Muscle of back (tissue), 13 donors: Measurements from ENCODE around the gene MMP14. TPM values are rescaled to one million over a fixed set of nuclear protein-coding genes. Genes with fewer than 3 reads are reported as not detected.
A peak's percentile ranks its signal among the peaks of the same experiment; 100 is the strongest.
"Not testable (repeated sequence)": the region's sequence is repeated elsewhere in the genome, so short reads cannot be mapped to it uniquely, and the experiment has no call there.

Experiments
- DNase-seq, 3 donors: peaks; one replicate each; pipeline versions ENCODE4 v3.0.0 to v3.0.0-alpha.2; 2013
- long read RNA-seq, 9 donors: transcript quantifications; one replicate each; lab custom pipeline, GENCODE V29; 2026
- polyA plus RNA-seq, 10 donors: library from polyadenylated mRNA; unstranded; fragments of 120-200 nt; gene quantifications; one replicate each; pipeline ENCODE4 v1.2.1, GENCODE V29; 2013; ENCODE audit not compliant: insufficient read length in 10 of 10

The MMP14 gene
- 100 to 1,000 TPM; 138 to 238 (median 186) TPM for polyA plus RNA-seq
- long read RNA-seq, donor 1, transcript MMP14-202 (2 exons, 560 nt) = major isoform, 18 of 33 reads
- long read RNA-seq, donor 1, transcript MMP14-201 (10 exons, 3,732 nt) = minor isoform, 10 of 33 reads
- long read RNA-seq, donor 1, partial matches to known transcripts = 0 of 33 reads
- long read RNA-seq, donor 1, other reads (novel, unspliced or antisense) = 5 of 33 reads
- long read RNA-seq, donor 2, transcript MMP14-202 (2 exons, 560 nt) = minor isoform, 10 of 33 reads
- long read RNA-seq, donor 2, transcript MMP14-201 (10 exons, 3,732 nt) = major isoform, 15 of 33 reads
- long read RNA-seq, donor 2, partial matches to known transcripts = 0 of 33 reads
- long read RNA-seq, donor 2, other reads (novel, unspliced or antisense) = 8 of 33 reads
- long read RNA-seq, donor 3 = 0 reads
- long read RNA-seq, donor 4, transcript MMP14-202 (2 exons, 560 nt) = minor isoform, 8 of 32 reads
- long read RNA-seq, donor 4, transcript MMP14-201 (10 exons, 3,732 nt) = major isoform, 13 of 32 reads
- long read RNA-seq, donor 4, partial matches to known transcripts = 11 of 32 reads
- long read RNA-seq, donor 4, other reads (novel, unspliced or antisense) = 0 of 32 reads
- long read RNA-seq, donor 5, transcript MMP14-202 (2 exons, 560 nt) = major isoform, 25 of 40 reads
- long read RNA-seq, donor 5, transcript MMP14-201 (10 exons, 3,732 nt) = minor isoform, 9 of 40 reads
- long read RNA-seq, donor 5, partial matches to known transcripts = 6 of 40 reads
- long read RNA-seq, donor 5, other reads (novel, unspliced or antisense) = 0 of 40 reads
- long read RNA-seq, donor 6, transcript MMP14-202 (2 exons, 560 nt) = minor isoform, 12 of 51 reads
- long read RNA-seq, donor 6, transcript MMP14-201 (10 exons, 3,732 nt) = major isoform, 21 of 51 reads
- long read RNA-seq, donor 6, partial matches to known transcripts = 10 of 51 reads
- long read RNA-seq, donor 6, other reads (novel, unspliced or antisense) = 8 of 51 reads
- long read RNA-seq, donor 7, transcript MMP14-202 (2 exons, 560 nt) = minor isoform, 9 of 28 reads
- long read RNA-seq, donor 7, transcript MMP14-201 (10 exons, 3,732 nt) = major isoform, 14 of 28 reads
- long read RNA-seq, donor 7, partial matches to known transcripts = 0 of 28 reads
- long read RNA-seq, donor 7, other reads (novel, unspliced or antisense) = 5 of 28 reads
- long read RNA-seq, donor 8, transcript MMP14-202 (2 exons, 560 nt) = major isoform, 15 of 26 reads
- long read RNA-seq, donor 8, partial matches to known transcripts = 10 of 26 reads
- long read RNA-seq, donor 8, other reads (novel, unspliced or antisense) = 0 of 26 reads
- long read RNA-seq, donor 9, transcript MMP14-202 (2 exons, 560 nt) = major isoform, 5 of 8 reads
- long read RNA-seq, donor 9, partial matches to known transcripts = 0 of 8 reads
- long read RNA-seq, donor 9, other reads (novel, unspliced or antisense) = 0 of 8 reads

- DNase-seq = peak; percentile 90 to 95 (median 90)
Observed at GRCh38 chr14:22836301-22837113, at the start of gene MMP14. TSS of gene MMP14 (plus strand) at chr14:22836585. CDS start at chr14:22836818, 233 bp downstream.

- no peak for DNase-seq
Observed at GRCh38 chr14:22786685-22787084, 49.7 kb upstream of the MMP14 start.

GRCh38 chr14:22791301-22791700 is 45.1 kb upstream of the MMP14 start:
- DNase-seq = no peak

- DNase-seq = no peak
Observed at GRCh38 chr14:22792158-22792557, 44.2 kb upstream of the MMP14 start.

GRCh38 chr14:22793550-22793949 is 42.8 kb upstream of the MMP14 start:
- DNase-seq = not testable (repeated sequence)

GRCh38 chr14:22793976-22794375 is 42.4 kb upstream of the MMP14 start:
- no peak for DNase-seq

GRCh38 chr14:22794551-22794951 is 41.8 kb upstream of the MMP14 start:
- DNase-seq = no peak

GRCh38 chr14:22796087-22796707 is 40.2 kb upstream of the MMP14 start:
- DNase-seq = no peak

GRCh38 chr14:22797017-22797917 is 39.1 kb upstream of the MMP14 start:
- no peak for DNase-seq

GRCh38 chr14:22798528-22798927 is 37.9 kb upstream of the MMP14 start:
- DNase-seq = no peak

- no peak for DNase-seq
Observed at GRCh38 chr14:22800346-22800745, 36.0 kb upstream of the MMP14 start.

GRCh38 chr14:22801716-22802115 is 34.7 kb upstream of the MMP14 start:
- DNase-seq = no peak

GRCh38 chr14:22802860-22803686 is 33.3 kb upstream of the MMP14 start:
- no peak for DNase-seq

- no peak for DNase-seq
Observed at GRCh38 chr14:22803687-22803974, 32.8 kb upstream of the MMP14 start.

GRCh38 chr14:22805235-22805634 is 31.1 kb upstream of the MMP14 start:
- DNase-seq = not testable (repeated sequence)

- DNase-seq = no peak
Observed at GRCh38 chr14:22807432-22808087, 28.8 kb upstream of the MMP14 start.

GRCh38 chr14:22808388-22809209 is 27.8 kb upstream of the MMP14 start:
- DNase-seq = no peak
